PC-3 (cell line): ENCODE data around the gene PPM1G.

Experiments
- CTCF ChIP-seq: fragments of 300-600 bp; sonication (generic); conservative IDR thresholded peaks from 2 replicates; pipeline ENCODE4 v1.5.1; 2017; ENCODE audit warnings: antibody characterized with exemption, low read depth, mild to moderate bottlenecking, low read length
- EZH2phosphoT487 ChIP-seq: fragments of 300-600 bp; sonication (generic); IDR thresholded peaks from 2 replicates; pipeline ENCODE4 v1.6.1; 2018; ENCODE audit warnings: mild to moderate bottlenecking, antibody characterized with exemption, low read length, borderline replicate concordance

GRCh38 chr2:27445615-27446014, 36.2 kb upstream of the PPM1G start:
- no peak for TF ChIP-seq CTCF
- no peak for TF ChIP-seq EZH2phosphoT487
